CD14-positive monocyte (primary cell): ENCODE data around the gene SEC24C. TPM values are rescaled to one million over a fixed set of nuclear protein-coding genes. Genes with fewer than 3 reads are reported as not detected.
"Not testable (repeated sequence)": the region's sequence is repeated elsewhere in the genome, so short reads cannot be mapped to it uniquely, and the experiment has no call there.

Experiments
- DNase-seq, 3 donors: peaks; one replicate each; pipeline ENCODE4 v3.0.0-alpha.2; 2011 to 2022
- H2AFZ ChIP-seq: 2 replicates; pipeline ENCODE4 v1.6.0; 2012; ENCODE audit warnings: mild to moderate bottlenecking, low read depth, low read length, inconsistent platforms; ENCODE audit not compliant: insufficient read depth, poor library complexity, severe bottlenecking
- H3K27ac ChIP-seq, 2 donors: 1 replicate in 1 of 2; 2 replicates in 1 of 2; pipeline ENCODE4 v1.5.1; 2012 to 2013; ENCODE audit warnings: low read length in 2 of 2, control low read depth in 1 of 2, inconsistent platforms in 1 of 2, low read depth in 1 of 2, mild to moderate bottlenecking in 1 of 2
- H3K27me3 ChIP-seq, 2 donors: one replicate each; pipeline versions ENCODE4 v1.6.0 to v1.6.1; 2011 to 2013; ENCODE audit warnings: low read length in 2 of 2; ENCODE audit not compliant: control insufficient read depth in 2 of 2, insufficient read depth in 2 of 2
- H3K36me3 ChIP-seq, 2 donors: replicated peaks in 1 of 2; 1 replicate in 1 of 2; 2 replicates in 1 of 2; pipeline versions ENCODE4 v1.5.1 to v1.6.1; 2012 to 2013; ENCODE audit warnings: low read length in 2 of 2, control low read depth in 1 of 2, inconsistent platforms in 1 of 2, mild to moderate bottlenecking in 1 of 2; ENCODE audit not compliant: insufficient read depth in 2 of 2, control insufficient read depth in 1 of 2
- H3K4me1 ChIP-seq, 2 donors: 1 replicate in 1 of 2; 2 replicates in 1 of 2; pipeline versions ENCODE4 v1.5.1 to v1.6.1; 2012 to 2013; ENCODE audit warnings: low read length in 2 of 2, control low read depth in 1 of 2, inconsistent platforms in 1 of 2, mild to moderate bottlenecking in 1 of 2, moderate library complexity in 1 of 2; ENCODE audit not compliant: insufficient read depth in 2 of 2, control insufficient read depth in 1 of 2
- H3K4me2 ChIP-seq: replicated peaks from 2 replicates; pipeline ENCODE3; 2012; ENCODE audit warnings: low read length, moderate library complexity, mild to moderate bottlenecking; ENCODE audit not compliant: poor library complexity, severe bottlenecking; ENCODE audit errors: extremely low read depth
- H3K4me3 ChIP-seq, 3 experiments: fragments of 200-600 bp in 1 of 3; sonication (generic) in 1 of 3; replicated peaks in 1 of 3; 1 replicate in 2 of 3; 2 replicates in 1 of 3; pipeline ENCODE4 v1.5.1; 2011 to 2013; ENCODE audit warnings: low read length in 3 of 3, mild to moderate bottlenecking in 3 of 3, control low read depth in 2 of 3, low read depth in 2 of 3, inconsistent platforms in 1 of 3, moderate library complexity in 1 of 3
- H3K79me2 ChIP-seq: 2 replicates; pipeline ENCODE4 v1.6.0; 2012; ENCODE audit warnings: mild to moderate bottlenecking, control low read depth, inconsistent platforms, low read length, moderate library complexity; ENCODE audit not compliant: insufficient read depth
- H3K9ac ChIP-seq: 2 replicates; pipeline ENCODE4 v1.6.0; 2017; ENCODE audit warnings: low read length, mild to moderate bottlenecking; ENCODE audit not compliant: insufficient read depth, poor library complexity, severe bottlenecking
- H3K9me3 ChIP-seq, 2 donors: replicated peaks in 1 of 2; 1 replicate in 1 of 2; 2 replicates in 1 of 2; pipeline versions ENCODE4 v1.5.1 to v1.6.1; 2012 to 2013; ENCODE audit warnings: low read length in 2 of 2, control low read depth in 1 of 2; ENCODE audit not compliant: control insufficient read depth in 1 of 2, insufficient read depth in 1 of 2
- H4K20me1 ChIP-seq: 2 replicates; pipeline ENCODE4 v1.6.0; 2012; ENCODE audit warnings: mild to moderate bottlenecking, low read length, control low read depth, moderate library complexity; ENCODE audit not compliant: insufficient read depth
- H3K27ac Mint-ChIP-seq, 7 donors: one replicate each; pipeline ENCODE4 v1.8.0; 2020; ENCODE audit warnings: mild to moderate bottlenecking in 7 of 7, mixed read lengths in 7 of 7, moderate library complexity in 6 of 7, inconsistent platforms in 2 of 7
- H3K27me3 Mint-ChIP-seq, 3 donors: one replicate each; pipeline ENCODE4 v1.8.0; 2021 to 2022; ENCODE audit warnings: low read depth in 3 of 3, mild to moderate bottlenecking in 3 of 3, mixed read lengths in 3 of 3, moderate library complexity in 3 of 3, inconsistent platforms in 1 of 3
- H3K36me3 Mint-ChIP-seq, 2 donors: one replicate each; pipeline ENCODE4 v1.8.0; 2020; ENCODE audit warnings: mixed read lengths in 2 of 2, inconsistent platforms in 1 of 2, mild to moderate bottlenecking in 1 of 2
- H3K4me1 Mint-ChIP-seq: one replicate; pipeline ENCODE4 v1.8.0; 2020; ENCODE audit warnings: mild to moderate bottlenecking, mixed read lengths
- H3K4me3 Mint-ChIP-seq, 2 donors: one replicate each; pipeline ENCODE4 v1.8.0; 2020; ENCODE audit warnings: mild to moderate bottlenecking in 2 of 2, mixed read lengths in 2 of 2, moderate library complexity in 1 of 2
- H3K9me3 Mint-ChIP-seq, 7 donors: one replicate each; pipeline ENCODE4 v1.8.0; 2020 to 2022; ENCODE audit warnings: mixed read lengths in 7 of 7, mild to moderate bottlenecking in 6 of 7, moderate library complexity in 6 of 7, inconsistent platforms in 2 of 7
- WGBS: methylation state at CpG from one replicate; pipeline ENCODE4 v1.1.5; 2013; ENCODE audit warnings: missing lambda C conversion rate; ENCODE audit not compliant: insufficient coverage; 5-methylcytosine and 5-hydroxymethylcytosine counted together
- intact Hi-C, 2 donors: fragments of 100-400 bp; cut with micrococcal nuclease; formaldehyde crosslinking; loops; one replicate each; pipeline versions ENCODE4 v1.15.0 to v1.15.1; 2023
- polyA plus RNA-seq, 3 donors: library from polyadenylated mRNA; depleted of rRNA in 1 of 3; unstranded in 2 of 3; stranded (reverse) in 1 of 3; fragments of 300-500 nt in 2 of 3; fragments of >200 nt in 1 of 3; fragmentation: Illumina TruSeq in 2 of 3; gene quantifications; 1 replicate in 2 of 3; 2 replicates in 1 of 3; pipeline ENCODE4 v1.2.3, GENCODE V29; 2012 to 2021
- TF ChIP-seq, protein P1 (sequence below): fragments of 200-600 bp; IDR thresholded peaks from one replicate; pipeline ENCODE4 v1.8.0; 2022; ENCODE audit warnings: antibody characterized with exemption, mild to moderate bottlenecking

Gene SEC24C
- polyA plus RNA-seq, 3 donors = 25.7 to 65.8 (median 44.8) TPM

DNA sequence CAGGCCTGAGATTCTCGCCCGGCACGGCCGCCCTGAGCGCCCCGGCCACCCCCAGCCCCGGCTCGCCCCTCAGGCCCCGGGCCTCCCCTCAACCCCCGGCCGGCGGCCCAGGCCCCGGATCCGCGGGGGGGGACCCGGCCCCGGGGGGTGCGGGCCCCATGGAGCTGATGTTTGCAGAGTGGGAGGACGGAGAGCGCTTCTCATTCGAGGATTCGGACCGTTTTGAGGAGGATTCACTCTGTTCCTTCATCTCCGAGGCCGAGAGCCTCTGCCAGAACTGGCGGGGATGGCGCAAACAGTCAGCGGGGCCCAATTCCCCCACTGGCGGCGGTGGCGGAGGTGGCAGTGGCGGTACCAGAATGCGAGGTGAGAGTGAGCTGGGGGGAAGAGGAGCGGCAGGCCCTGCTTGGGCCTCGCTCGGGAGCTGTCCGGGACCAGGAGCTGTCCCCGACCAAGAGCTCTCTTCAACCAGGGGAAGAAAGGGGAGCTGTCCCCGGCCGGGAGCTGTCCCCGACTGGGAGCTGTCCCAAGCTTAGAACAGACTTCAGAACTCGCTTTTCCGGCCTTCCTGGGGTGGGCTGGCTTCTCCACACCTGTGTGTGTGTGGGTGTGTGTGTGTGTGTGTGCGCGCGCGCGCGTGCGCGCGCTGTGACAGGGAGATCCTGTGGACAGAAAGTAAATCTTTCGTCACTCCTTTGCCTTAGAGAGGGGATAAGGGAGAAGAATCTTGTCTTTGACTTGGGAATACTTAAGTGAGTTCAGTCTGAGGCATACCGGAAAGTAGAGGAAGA, 41.7 kb downstream of the SEC24C start:
- intact Hi-C loops = loop anchor here (2.0 to 5.0 kb wide), 2 partner anchors 25 to 44 kb away; partner anchors contain the start of genes NDST2 (in 1 of the 2) and SEC24C (in 1 of the 2)
- DNase-seq = peak in 2 of 3 donors; percentile 6 to 13
- Histone ChIP-seq H2AFZ (peak overlapping the region; percentile 79), H3K9me3 (no peaks in the 10 kb centered on the region), H3K4me2 (peak overlapping the region; percentile 76), H3K9ac (peak overlapping the region; percentile 88), H3K4me1 (peaks cover 34 to 43% of the 10 kb centered on the region in 2 donors), H3K36me3 (peaks cover 21 to 28% of the 10 kb centered on the region in 2 donors), H3K27me3 (no peaks in the 10 kb centered on the region), H3K27ac (peak overlapping the region; percentile 64 to 76), H3K79me2 (peaks cover 75% of the 10 kb centered on the region), H4K20me1 (peaks cover 46% of the 10 kb centered on the region), H3K4me3 (peak overlapping the region; percentile 87 to 98 (median 90))
- Mint-ChIP-seq H3K27me3 (no peaks in the 10 kb centered on the region), H3K4me3 (peak overlapping the region; percentile 97 to 98), H3K36me3 (peaks cover 23 to 28% of the 10 kb centered on the region in 2 donors), H3K9me3 (peaks cover 0 to 2% (median 0%) of the 10 kb centered on the region in 7 donors), H3K4me1 (peaks cover 27% of the 10 kb centered on the region), H3K27ac (peak overlapping the region; percentile 96 to 100 (median 99))
- under 1% methylated on average over 42 of the region's 54 CpGs for WGBS
- TF ChIP-seq, protein P1, sequence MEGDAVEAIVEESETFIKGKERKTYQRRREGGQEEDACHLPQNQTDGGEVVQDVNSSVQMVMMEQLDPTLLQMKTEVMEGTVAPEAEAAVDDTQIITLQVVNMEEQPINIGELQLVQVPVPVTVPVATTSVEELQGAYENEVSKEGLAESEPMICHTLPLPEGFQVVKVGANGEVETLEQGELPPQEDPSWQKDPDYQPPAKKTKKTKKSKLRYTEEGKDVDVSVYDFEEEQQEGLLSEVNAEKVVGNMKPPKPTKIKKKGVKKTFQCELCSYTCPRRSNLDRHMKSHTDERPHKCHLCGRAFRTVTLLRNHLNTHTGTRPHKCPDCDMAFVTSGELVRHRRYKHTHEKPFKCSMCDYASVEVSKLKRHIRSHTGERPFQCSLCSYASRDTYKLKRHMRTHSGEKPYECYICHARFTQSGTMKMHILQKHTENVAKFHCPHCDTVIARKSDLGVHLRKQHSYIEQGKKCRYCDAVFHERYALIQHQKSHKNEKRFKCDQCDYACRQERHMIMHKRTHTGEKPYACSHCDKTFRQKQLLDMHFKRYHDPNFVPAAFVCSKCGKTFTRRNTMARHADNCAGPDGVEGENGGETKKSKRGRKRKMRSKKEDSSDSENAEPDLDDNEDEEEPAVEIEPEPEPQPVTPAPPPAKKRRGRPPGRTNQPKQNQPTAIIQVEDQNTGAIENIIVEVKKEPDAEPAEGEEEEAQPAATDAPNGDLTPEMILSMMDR = no peak

GRCh38 chr10:73786512-73786885, 42.3 kb downstream of the SEC24C start:
- TF ChIP-seq, protein P1 = no peak
- H3K9me3 Mint-ChIP-seq = peaks cover 0 to 2% (median 0%) of the 10 kb centered on the region in 7 donors
- no peaks in the 10 kb centered on the region for H3K27me3 ChIP-seq
- peak overlapping the region; percentile 88 for H3K9ac ChIP-seq
- peaks cover 29 to 34% of the 10 kb centered on the region in 2 donors for H3K36me3 Mint-ChIP-seq
- H3K9me3 ChIP-seq = no peaks in the 10 kb centered on the region
- peak overlapping the region; percentile 87 to 98 (median 90) for H3K4me3 ChIP-seq
- peaks cover 46% of the 10 kb centered on the region for H4K20me1 ChIP-seq
- intact Hi-C loops = loop anchor here (2.0 to 5.0 kb wide), 2 partner anchors 24 to 44 kb away; partner anchors contain the start of genes NDST2 (in 1 of the 2) and SEC24C (in 1 of the 2)
- WGBS = 5% methylated on average over 2 of the region's 2 CpGs
- no peak for DNase-seq
- H3K27me3 Mint-ChIP-seq = no peaks in the 10 kb centered on the region
- H3K36me3 ChIP-seq = peaks cover 26 to 34% of the 10 kb centered on the region in 2 donors
- H3K27ac Mint-ChIP-seq = peak overlapping the region; percentile 85 to 98 (median 92)
- H3K27ac ChIP-seq = peak overlapping the region in 1 of 2 donors; percentile 76
- peaks cover 22% of the 10 kb centered on the region for H3K4me1 Mint-ChIP-seq
- H3K4me2 ChIP-seq = peak overlapping the region; percentile 76
- peaks cover 29 to 37% of the 10 kb centered on the region in 2 donors for H3K4me1 ChIP-seq
- peaks cover 70% of the 10 kb centered on the region for H3K79me2 ChIP-seq
- H3K4me3 Mint-ChIP-seq = peak overlapping the region; percentile 88 to 97
- peak overlapping the region; percentile 79 for H2AFZ ChIP-seq

DNA sequence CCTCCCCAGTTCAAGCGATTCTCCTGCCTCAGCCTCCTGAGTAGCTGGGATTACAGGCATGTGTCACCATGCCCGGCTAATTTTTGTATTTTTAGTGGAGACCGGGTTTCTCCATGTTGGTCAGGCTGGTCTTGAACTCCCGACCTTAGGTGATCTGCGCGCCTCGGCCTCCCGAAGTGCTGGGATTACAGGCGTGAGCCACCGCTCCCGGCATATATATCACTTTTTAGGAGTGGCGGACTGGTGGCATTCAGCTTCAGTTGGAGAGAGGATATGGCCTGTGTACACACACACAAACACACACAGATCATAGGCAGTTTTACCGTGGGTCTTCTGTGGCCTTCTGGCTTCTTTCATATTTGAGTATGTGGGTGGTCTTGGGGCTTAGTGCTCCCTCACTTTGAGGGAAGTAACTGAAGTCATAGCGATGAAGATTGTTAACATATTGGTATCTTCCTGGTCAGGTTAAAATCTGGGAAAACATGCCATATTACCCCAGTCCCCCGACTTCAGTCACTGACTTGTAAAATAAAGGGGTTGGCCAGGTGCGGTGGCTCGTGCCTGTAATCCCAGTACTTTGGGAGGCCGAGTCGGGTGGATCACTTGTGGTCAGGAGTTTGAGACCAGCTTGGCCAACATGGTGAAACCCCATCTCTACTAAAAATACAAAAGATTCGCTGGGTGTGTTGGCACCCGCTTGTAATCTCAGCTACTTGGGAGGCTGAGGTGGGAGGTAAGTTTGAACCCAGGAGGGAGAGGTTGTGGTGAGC, 43.0 kb downstream of the SEC24C start:
- not testable (repeated sequence) for H3K27me3 ChIP-seq, H3K9me3 Mint-ChIP-seq, H2AFZ ChIP-seq, H3K27me3 Mint-ChIP-seq, H3K9me3 ChIP-seq, H3K27ac ChIP-seq, H3K4me2 ChIP-seq, DNase-seq, H3K4me3 Mint-ChIP-seq, H3K9ac ChIP-seq
- Mint-ChIP-seq H3K36me3 (peaks cover 32 to 41% of the 10 kb centered on the region in 2 donors), H3K4me1 (peaks cover 22% of the 10 kb centered on the region), H3K27ac (peak overlapping the region in 1 of 7 donors; percentile 46)
- 91% methylated on average over 5 of the region's 21 CpGs for WGBS
- peaks cover 46% of the 10 kb centered on the region for H4K20me1 ChIP-seq
- intact Hi-C loops = loop anchor here (2.0 to 5.0 kb wide), 2 partner anchors 24 to 45 kb away; partner anchors contain the start of genes NDST2 (in 1 of the 2) and SEC24C (in 1 of the 2)
- peaks cover 63% of the 10 kb centered on the region for H3K79me2 ChIP-seq
- peaks cover 34 to 41% of the 10 kb centered on the region in 2 donors for H3K36me3 ChIP-seq
- H3K4me3 ChIP-seq = peak overlapping the region in 1 of 3 experiments; percentile 87
- H3K4me1 ChIP-seq = peaks cover 29 to 37% of the 10 kb centered on the region in 2 donors
